NCI-H2081 (cell line): ENCODE data around the gene ATG10.
A peak's percentile ranks its signal among the peaks of the same experiment; 100 is the strongest.
"Not testable (repeated sequence)": the region's sequence is repeated elsewhere in the genome, so short reads cannot be mapped to it uniquely, and the experiment has no call there.

Experiments
- DNase-seq, 2 experiments: peaks; one replicate each; lab custom pipeline; 2025; lab: John Stamatoyannopoulos, UW

Gene ATG10

GRCh38 chr5:82222597-82223574, 251.1 kb downstream of the ATG10 start:
- DNase-seq, result no peak

GRCh38 chr5:82225525-82226172, 253.8 kb downstream of the ATG10 start:
- DNase-seq, result peak; percentile 58 to 66

DNA sequence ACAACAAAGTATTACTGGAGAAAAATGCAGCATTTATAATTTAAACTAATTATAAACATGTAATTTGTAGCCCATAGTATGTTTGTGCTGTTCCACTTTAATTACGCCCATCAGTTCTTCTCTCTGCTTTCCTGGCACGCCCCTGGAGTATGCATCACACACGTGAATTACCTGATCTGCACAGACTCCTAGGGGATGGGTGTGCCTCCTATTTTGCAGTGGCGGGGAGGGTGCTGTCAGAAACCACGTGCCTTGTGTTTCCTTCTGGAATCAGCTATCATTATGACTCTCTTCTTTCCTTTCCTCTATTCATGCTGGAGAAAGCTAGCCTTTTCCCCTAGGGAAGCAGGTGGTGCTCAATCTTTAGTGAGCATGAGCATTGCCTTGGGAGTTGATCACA, 263.1 kb downstream of the ATG10 start:
- DNase-seq, result peak in 1 of 2 experiments; percentile 0

DNA sequence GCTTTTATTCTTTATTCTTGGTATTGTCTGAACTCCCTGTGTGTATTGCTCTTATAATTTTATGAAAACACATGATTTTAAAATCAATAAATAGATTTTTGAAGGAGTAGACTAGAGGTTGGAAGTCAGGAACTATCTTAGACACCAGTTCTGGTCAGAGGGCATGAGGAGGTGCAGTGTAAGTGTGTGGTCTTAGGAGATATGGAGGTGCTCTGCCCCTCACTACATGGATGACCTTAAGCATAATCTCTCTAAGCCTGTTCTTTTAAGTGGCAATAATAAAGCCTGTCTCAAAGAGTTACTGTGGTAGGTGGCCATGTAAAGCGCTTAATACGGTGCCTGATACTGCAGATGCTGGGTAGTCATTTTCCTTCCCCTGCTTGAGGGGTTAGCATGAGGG, 272.3 kb downstream of the ATG10 start:
- no peak for DNase-seq

DNA sequence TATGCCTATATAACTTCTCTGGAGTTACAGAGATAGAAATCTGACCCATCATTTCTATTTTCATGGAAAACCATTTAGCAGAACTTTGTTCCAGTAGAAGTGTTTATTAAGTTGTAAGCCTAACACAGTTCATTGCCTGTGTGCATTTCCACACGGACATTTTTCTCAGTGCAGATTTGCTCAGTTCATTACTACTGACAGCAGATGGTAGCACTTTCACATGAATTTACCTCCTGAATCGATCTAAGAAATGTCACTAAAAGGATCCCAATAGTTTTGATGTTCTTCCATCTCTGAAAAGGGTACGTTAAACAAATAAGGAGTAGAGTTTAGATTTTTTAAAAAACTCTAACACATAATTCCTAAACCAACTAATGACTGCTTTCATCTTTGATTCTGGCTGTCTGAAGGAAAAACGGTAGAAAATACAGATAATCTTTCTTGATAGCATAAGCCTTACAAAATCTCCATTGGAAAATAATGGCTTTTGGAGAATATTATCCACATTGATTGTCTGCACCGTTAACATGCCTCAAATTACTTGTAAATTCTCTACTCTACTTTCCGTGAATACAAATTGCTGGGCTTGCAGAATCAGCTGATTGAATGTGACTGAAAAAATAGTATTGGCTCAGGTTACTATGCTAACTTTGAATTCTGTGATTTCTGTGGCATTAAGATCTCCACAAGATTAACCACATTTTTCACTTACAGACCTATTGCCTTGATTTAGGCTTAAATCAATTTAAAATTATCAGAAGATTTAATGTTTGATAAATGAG, 273.2 kb downstream of the ATG10 start:
- no peak for DNase-seq

- DNase-seq, result no peak
These were observed 275.2 kb downstream of the ATG10 start for GRCh38 chr5:82246960-82247574.

DNA sequence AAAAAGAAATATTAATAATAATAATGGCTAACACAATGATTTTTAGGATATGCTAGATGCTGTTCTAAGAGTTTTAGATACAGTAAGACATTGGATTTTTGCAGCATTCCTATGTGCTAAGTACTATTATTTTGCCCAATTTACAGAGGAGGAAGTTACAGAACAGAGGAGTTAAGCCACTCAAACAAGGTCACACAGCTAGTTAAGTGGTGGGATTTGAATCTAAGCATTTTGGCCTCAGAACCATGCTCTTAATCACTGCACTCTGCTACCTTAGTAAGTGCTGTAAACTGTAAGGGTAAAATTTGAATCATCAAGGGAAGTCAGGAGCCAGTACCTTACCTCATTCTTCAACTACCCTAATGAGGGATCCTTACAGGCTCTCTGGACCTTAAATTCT, 280.9 kb downstream of the ATG10 start:
- no peak for DNase-seq

DNA sequence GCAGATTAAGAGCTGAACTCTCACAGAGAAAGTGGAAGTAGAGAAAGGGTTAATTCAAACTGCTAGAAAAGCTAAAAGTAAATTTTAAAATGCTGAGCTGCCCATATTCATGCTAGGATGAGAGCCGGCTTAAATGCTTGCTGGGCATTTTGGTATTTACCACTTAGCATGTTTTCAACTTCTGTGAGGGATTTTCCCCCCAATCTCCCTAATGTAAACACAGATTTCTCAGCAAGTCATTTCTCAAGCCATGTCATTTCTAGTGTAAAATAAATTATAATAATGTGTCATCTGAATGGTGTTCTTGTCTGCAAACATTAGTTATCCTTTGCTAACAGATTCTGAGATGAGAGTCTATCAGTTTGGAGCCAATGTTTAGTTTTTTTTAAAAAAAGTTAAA, 284.0 kb downstream of the ATG10 start:
- DNase-seq, result no peak

DNA sequence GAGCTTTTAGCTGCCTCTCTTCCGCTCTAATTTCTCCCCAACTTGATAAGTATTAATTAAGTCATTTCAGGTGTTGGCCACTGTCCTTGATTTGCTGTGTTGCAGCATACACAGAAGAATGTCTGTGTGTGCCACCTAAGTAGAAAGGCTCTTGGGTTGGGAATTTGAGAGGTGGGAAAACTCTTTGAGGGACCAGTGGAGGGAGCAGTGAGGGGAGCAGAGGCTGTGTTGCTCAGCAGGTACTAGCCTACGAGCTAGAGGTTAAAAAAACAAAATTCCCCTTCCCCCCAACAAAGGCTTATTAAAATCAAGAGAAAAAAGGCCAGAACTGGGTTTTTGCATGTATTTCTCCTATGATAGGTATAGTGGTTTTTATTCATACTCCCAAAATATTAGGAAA, 285.4 kb downstream of the ATG10 start:
- no peak for DNase-seq

DNA sequence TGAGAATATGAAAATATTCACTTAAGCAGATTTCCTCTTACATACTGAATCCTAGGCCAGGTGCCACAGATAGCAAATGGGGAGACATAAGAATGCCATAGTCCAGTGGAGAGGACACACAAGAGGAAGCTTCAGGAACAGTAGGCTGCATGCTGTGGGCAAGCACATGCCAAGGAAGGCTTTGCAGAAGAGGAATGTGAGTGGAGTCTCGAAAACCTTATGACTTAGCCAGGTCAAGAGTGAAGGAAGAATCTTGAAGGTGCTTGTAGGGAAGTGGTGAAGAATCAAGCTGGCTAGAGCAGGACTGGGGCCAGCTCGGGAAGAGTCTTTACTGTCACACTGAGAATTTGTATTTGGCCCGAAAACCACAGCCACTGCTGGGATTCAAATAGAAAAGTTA, 285.9 kb downstream of the ATG10 start:
- DNase-seq, result no peak

DNA sequence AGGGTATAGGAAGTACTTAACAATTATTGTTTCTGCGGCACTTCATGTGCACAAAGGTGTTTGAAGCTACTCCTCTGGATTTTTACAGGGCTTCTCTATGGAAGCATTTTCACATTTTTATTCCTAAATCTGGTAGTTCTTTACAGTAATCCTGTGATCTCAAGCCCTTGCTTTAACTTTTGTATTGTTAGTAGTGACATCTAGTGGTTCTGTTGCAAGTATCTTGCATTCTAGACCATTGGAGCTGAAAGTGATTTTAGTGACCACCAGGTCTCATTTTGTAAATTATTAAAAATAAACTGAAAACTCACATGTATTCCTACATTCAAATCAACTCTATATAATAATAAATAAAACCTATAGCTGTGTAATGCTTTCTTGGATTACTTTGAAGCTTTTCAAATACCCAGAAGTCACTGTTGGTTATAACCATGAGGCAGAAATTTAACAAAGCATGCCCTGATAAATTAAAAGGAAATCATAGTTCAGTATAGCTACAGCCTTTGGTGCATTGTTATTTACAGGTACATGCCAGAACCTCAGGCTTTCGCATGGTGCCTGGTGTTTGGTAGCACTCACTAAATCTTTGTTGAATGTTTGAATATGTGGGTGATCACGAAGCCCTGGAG, 287.5 kb downstream of the ATG10 start:
- peak in 1 of 2 experiments; percentile 2 for DNase-seq

GRCh38 chr5:82265047-82265446, 293.2 kb downstream of the ATG10 start:
- DNase-seq, result no peak

GRCh38 chr5:82267297-82267933, 295.6 kb downstream of the ATG10 start:
- DNase-seq, result not testable (repeated sequence)

- not testable (repeated sequence) for DNase-seq
These were observed 297.5 kb downstream of the ATG10 start for GRCh38 chr5:82269363-82269762.

DNA sequence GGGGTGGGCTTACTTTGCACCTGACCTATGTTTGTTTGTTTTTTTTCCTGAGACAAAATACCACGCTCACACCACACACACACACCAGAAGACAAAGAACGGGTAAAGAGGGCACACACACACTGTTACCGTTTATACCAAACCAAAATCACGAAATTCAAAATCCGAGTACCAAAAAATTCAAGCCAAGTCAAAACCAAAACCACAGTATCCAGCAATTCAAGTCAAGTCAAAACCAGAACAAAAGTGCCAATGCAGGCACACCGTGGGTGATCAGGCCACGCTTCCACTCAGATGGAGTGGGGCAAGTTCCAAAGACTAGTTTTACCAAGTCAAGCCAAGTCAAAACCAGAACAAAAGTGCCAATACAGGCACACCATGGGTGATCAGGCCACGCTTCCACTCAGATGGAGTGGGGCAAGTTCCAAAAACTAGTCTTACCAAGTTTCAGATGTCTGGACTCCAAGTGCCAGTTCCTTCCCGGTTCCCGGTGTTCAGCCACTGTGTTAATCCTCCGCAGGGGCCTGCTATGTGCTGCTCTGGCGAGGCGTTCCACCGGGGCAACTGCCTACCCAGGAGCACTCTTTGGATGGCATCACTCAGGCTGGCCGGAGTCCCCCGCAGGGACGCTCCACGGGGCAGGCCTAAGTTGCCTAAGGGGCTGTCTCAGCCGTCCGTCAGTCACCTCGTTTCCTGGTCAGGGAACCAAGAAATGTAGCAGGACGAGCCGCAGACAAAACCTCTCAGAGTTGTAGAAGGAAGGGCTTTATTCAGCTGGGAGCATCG, 300.9 kb downstream of the ATG10 start:
- DNase-seq, result not testable (repeated sequence)

DNA sequence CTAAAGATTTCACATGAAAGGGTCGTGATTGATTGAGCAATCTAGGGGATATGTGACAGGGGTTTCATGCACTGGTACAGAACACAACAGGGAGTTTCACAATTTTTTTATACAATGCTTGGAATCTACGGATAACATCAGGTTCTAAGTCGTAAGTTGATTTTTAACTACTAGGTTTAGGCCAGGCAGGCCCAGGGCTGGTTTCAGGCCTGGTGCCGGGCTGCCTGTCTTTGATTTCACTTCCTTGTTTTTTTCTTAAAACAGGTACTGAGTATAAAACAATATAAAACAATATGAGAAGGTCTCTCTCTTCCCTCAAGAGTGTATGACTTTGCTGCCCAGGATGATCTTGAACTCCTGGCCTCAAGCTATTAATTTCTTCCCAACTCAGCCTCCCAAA, 301.6 kb downstream of the ATG10 start:
- DNase-seq, result not testable (repeated sequence)

GRCh38 chr5:82274343-82275211, 302.8 kb downstream of the ATG10 start:
- DNase-seq, result no peak

- DNase-seq, result no peak
These were observed 303.4 kb downstream of the ATG10 start for GRCh38 chr5:82275216-82275664.
